Measurements from ENCODE around the gene ASTN2. TPM values are rescaled to one million over a fixed set of nuclear protein-coding genes. Genes with fewer than 3 reads are reported as not detected.

Gene ASTN2
- total and polyA plus RNA-seq, 2 experiments from 2014 or later: 7.0 to 24.6 TPM

DNA sequence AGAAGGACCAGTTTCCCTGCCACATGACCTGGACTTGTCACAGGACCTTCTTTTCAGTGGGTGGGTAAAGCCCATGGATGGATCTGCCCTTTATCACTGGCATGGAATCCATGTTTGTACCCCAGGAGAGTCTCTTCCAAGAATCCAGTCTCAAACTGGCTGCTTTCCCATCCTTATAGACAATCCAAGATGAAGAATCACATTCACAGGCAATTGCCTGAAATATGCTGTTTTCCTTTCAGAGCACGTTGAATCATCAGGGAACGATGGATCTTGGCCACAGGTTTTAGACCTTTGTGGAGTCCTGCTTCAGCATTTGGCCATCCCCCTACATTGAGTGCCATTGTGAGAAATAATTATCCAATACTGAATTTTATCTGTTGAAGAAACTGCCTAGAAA lies 319.8 kb downstream of the ASTN2 start:
- H3K27ac ChIP-seq (ENCODE audit: low read depth): no peak overlapping the region
- no peaks in the 10 kb centered on the region for H3F3A ChIP-seq (replicated peaks; ENCODE audit: low read depth)
- peaks cover 19% of the 10 kb centered on the region for H3K4me1 ChIP-seq (ENCODE audit: insufficient read depth)
- H4K20me1 ChIP-seq (replicated peaks; ENCODE audit: insufficient read depth): no peaks in the 10 kb centered on the region
- no peaks in the 10 kb centered on the region for H3K36me3 ChIP-seq (ENCODE audit: insufficient read depth)
- H3K9me2 ChIP-seq (ENCODE audit: insufficient read depth): no peaks in the 10 kb centered on the region
- no peak overlapping the region for H3K4me2 ChIP-seq
- TF ChIP-seq, protein P1, sequence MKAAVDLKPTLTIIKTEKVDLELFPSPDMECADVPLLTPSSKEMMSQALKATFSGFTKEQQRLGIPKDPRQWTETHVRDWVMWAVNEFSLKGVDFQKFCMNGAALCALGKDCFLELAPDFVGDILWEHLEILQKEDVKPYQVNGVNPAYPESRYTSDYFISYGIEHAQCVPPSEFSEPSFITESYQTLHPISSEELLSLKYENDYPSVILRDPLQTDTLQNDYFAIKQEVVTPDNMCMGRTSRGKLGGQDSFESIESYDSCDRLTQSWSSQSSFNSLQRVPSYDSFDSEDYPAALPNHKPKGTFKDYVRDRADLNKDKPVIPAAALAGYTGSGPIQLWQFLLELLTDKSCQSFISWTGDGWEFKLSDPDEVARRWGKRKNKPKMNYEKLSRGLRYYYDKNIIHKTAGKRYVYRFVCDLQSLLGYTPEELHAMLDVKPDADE (IDR thresholded peaks at IDR 0.05): no peak
- TF ChIP-seq ZNF331 (CRISPR knock-in tag; IDR thresholded peaks at IDR 0.05; ENCODE audit: low read depth): no peak
- TF ChIP-seq, protein P2, sequence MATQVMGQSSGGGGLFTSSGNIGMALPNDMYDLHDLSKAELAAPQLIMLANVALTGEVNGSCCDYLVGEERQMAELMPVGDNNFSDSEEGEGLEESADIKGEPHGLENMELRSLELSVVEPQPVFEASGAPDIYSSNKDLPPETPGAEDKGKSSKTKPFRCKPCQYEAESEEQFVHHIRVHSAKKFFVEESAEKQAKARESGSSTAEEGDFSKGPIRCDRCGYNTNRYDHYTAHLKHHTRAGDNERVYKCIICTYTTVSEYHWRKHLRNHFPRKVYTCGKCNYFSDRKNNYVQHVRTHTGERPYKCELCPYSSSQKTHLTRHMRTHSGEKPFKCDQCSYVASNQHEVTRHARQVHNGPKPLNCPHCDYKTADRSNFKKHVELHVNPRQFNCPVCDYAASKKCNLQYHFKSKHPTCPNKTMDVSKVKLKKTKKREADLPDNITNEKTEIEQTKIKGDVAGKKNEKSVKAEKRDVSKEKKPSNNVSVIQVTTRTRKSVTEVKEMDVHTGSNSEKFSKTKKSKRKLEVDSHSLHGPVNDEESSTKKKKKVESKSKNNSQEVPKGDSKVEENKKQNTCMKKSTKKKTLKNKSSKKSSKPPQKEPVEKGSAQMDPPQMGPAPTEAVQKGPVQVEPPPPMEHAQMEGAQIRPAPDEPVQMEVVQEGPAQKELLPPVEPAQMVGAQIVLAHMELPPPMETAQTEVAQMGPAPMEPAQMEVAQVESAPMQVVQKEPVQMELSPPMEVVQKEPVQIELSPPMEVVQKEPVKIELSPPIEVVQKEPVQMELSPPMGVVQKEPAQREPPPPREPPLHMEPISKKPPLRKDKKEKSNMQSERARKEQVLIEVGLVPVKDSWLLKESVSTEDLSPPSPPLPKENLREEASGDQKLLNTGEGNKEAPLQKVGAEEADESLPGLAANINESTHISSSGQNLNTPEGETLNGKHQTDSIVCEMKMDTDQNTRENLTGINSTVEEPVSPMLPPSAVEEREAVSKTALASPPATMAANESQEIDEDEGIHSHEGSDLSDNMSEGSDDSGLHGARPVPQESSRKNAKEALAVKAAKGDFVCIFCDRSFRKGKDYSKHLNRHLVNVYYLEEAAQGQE (IDR thresholded peaks at IDR 0.05; ENCODE audit: unreplicated experiment): no peak
- TF ChIP-seq NANOG (IDR thresholded peaks at IDR 0.05; ENCODE audit: borderline replicate concordance): no peak
- TF ChIP-seq JUNB (IDR thresholded peaks at IDR 0.05; ENCODE audit: unreplicated experiment): no peak
- TF ChIP-seq POLR2AphosphoS5 (IDR thresholded peaks at IDR 0.05; ENCODE audit: low read depth): no peak
- TF ChIP-seq EZH2phosphoT487 (IDR thresholded peaks at IDR 0.05; ENCODE audit: unreplicated experiment): no peak
- TF ChIP-seq, protein P3, sequence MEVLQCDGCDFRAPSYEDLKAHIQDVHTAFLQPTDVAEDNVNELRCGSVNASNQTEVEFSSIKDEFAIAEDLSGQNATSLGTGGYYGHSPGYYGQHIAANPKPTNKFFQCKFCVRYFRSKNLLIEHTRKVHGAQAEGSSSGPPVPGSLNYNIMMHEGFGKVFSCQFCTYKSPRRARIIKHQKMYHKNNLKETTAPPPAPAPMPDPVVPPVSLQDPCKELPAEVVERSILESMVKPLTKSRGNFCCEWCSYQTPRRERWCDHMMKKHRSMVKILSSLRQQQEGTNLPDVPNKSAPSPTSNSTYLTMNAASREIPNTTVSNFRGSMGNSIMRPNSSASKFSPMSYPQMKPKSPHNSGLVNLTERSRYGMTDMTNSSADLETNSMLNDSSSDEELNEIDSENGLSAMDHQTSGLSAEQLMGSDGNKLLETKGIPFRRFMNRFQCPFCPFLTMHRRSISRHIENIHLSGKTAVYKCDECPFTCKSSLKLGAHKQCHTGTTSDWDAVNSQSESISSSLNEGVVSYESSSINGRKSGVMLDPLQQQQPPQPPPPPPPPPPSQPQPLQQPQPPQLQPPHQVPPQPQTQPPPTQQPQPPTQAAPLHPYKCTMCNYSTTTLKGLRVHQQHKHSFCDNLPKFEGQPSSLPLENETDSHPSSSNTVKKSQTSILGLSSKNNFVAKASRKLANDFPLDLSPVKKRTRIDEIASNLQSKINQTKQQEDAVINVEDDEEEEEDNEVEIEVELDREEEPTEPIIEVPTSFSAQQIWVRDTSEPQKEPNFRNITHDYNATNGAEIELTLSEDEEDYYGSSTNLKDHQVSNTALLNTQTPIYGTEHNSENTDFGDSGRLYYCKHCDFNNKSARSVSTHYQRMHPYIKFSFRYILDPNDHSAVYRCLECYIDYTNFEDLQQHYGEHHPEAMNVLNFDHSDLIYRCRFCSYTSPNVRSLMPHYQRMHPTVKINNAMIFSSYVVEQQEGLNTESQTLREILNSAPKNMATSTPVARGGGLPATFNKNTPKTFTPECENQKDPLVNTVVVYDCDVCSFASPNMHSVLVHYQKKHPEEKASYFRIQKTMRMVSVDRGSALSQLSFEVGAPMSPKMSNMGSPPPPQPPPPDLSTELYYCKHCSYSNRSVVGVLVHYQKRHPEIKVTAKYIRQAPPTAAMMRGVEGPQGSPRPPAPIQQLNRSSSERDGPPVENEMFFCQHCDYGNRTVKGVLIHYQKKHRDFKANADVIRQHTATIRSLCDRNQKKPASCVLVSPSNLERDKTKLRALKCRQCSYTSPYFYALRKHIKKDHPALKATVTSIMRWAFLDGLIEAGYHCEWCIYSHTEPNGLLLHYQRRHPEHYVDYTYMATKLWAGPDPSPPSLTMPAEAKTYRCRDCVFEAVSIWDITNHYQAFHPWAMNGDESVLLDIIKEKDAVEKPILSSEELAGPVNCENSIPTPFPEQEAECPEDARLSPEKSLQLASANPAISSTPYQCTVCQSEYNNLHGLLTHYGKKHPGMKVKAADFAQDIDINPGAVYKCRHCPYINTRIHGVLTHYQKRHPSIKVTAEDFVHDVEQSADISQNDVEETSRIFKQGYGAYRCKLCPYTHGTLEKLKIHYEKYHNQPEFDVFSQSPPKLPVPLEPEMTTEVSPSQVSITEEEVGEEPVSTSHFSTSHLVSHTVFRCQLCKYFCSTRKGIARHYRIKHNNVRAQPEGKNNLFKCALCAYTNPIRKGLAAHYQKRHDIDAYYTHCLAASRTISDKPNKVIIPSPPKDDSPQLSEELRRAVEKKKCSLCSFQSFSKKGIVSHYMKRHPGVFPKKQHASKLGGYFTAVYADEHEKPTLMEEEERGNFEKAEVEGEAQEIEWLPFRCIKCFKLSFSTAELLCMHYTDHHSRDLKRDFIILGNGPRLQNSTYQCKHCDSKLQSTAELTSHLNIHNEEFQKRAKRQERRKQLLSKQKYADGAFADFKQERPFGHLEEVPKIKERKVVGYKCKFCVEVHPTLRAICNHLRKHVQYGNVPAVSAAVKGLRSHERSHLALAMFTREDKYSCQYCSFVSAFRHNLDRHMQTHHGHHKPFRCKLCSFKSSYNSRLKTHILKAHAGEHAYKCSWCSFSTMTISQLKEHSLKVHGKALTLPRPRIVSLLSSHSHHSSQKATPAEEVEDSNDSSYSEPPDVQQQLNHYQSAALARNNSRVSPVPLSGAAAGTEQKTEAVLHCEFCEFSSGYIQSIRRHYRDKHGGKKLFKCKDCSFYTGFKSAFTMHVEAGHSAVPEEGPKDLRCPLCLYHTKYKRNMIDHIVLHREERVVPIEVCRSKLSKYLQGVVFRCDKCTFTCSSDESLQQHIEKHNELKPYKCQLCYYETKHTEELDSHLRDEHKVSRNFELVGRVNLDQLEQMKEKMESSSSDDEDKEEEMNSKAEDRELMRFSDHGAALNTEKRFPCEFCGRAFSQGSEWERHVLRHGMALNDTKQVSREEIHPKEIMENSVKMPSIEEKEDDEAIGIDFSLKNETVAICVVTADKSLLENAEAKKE (CRISPR knock-in tag; IDR thresholded peaks at IDR 0.05): no peak
- no peak for ATAC-seq
- H2AFZ ChIP-seq: no peak overlapping the region
- DNase-seq (ENCODE audit: low spot score): no peak
- Mint-ChIP-seq H3K27ac (no peak overlapping the region), H3K4me3 (no peak overlapping the region), H3K36me3 (ENCODE audit: low read depth) (no peaks in the 10 kb centered on the region), H3K4me1 (peaks cover 38% of the 10 kb centered on the region), H3K27me3 (ENCODE audit: insufficient read depth, low read depth, poor library complexity) (peaks cover 7% of the 10 kb centered on the region), H3K9me3 (no peaks in the 10 kb centered on the region)
- no peak overlapping the region for H3K4me3 ChIP-seq
- no peaks in the 10 kb centered on the region for H3K79me2 ChIP-seq (replicated peaks; ENCODE audit: insufficient read depth)
- H3K27me3 ChIP-seq (ENCODE audit: insufficient read depth): no peaks in the 10 kb centered on the region

Measured in GM23338 (cell line).